Suprapubic skin (tissue), 4 donors: ENCODE measurements around the gene WWC1.

ENCODE experiments used
- CTCF ChIP-seq, 2 donors: fragments of 200-600 bp in 1 of 2; fragments of 450-650 bp in 1 of 2; sonication (generic) in 1 of 2; IDR thresholded peaks; one replicate each; pipeline ENCODE4 v1.5.1; 2016 to 2019; ENCODE audit warnings: antibody characterized with exemption in 2 of 2, mild to moderate bottlenecking in 1 of 2, moderate library complexity in 1 of 2
- POLR2A ChIP-seq, 2 donors: fragments of 450-650 bp; IDR thresholded peaks; one replicate each; pipeline ENCODE4 v1.6.1; 2017; ENCODE audit warnings: antibody characterized with exemption in 2 of 2, mild to moderate bottlenecking in 2 of 2, moderate library complexity in 2 of 2
- POLR2AphosphoS5 ChIP-seq, 3 donors: sonication (generic); formaldehyde crosslinking; IDR thresholded peaks; one replicate each; pipeline ENCODE4 v1.6.1; 2017; ENCODE audit warnings: antibody characterized with exemption in 3 of 3

GRCh38 chr5:168426864-168427172 lies 135.4 kb downstream of the WWC1 start:
- TF ChIP-seq POLR2AphosphoS5 (IDR thresholded peaks at IDR 0.05), result no peak
- TF ChIP-seq POLR2A (IDR thresholded peaks at IDR 0.05), result no peak
- TF ChIP-seq CTCF (IDR thresholded peaks at IDR 0.05), result no peak
